RWPE2 (cell line): ENCODE data around the gene INTS1.
A peak's percentile ranks its signal among the peaks of the same experiment; 100 is the strongest.

Experiments
- ATAC-seq: fragments of 200-7000 bp; cut with Tn5 transposase; 3 replicates; pipeline ENCODE4 v1.9.1; 2021; ENCODE audit warnings: low read depth
- DNase-seq: peaks from one replicate; pipeline ENCODE4 v3.0.0-alpha.2; 2020; ENCODE audit warnings: low spot score
- H3K27ac ChIP-seq: fragments of 450-650 bp; 2 replicates; pipeline ENCODE4 v1.5.1; 2017; ENCODE audit warnings: mild to moderate bottlenecking; ENCODE audit not compliant: poor library complexity, severe bottlenecking
- H3K27me3 ChIP-seq: fragments of 250-450 bp; sonication (Bioruptor Pico); 2 replicates; pipeline ENCODE4 v1.5.1; 2021; ENCODE audit warnings: mild to moderate bottlenecking, moderate library complexity; ENCODE audit not compliant: insufficient read depth, poor library complexity, severe bottlenecking
- H3K36me3 ChIP-seq: fragments of 250-450 bp; sonication (Bioruptor Pico); 2 replicates; pipeline ENCODE4 v1.5.1; 2020; ENCODE audit warnings: low read depth, mild to moderate bottlenecking, moderate library complexity
- H3K4me1 ChIP-seq: fragments of 250-450 bp; sonication (Bioruptor Pico); 2 replicates; pipeline ENCODE4 v1.5.1; 2021; ENCODE audit warnings: mild to moderate bottlenecking, moderate library complexity; ENCODE audit not compliant: insufficient read depth, poor library complexity, severe bottlenecking
- H3K4me3 ChIP-seq: fragments of 250-450 bp; sonication (Bioruptor Pico); 2 replicates; pipeline ENCODE4 v1.5.1; 2021; ENCODE audit warnings: mild to moderate bottlenecking, moderate library complexity; ENCODE audit not compliant: severe bottlenecking
- H3K9me3 ChIP-seq: fragments of 250-450 bp; sonication (Bioruptor Pico); 2 replicates; pipeline ENCODE4 v1.5.1; 2021; ENCODE audit warnings: mild to moderate bottlenecking, moderate library complexity; ENCODE audit not compliant: severe bottlenecking
- CTCF ChIP-seq: fragments of 450-650 bp; IDR thresholded peaks from one replicate; pipeline ENCODE4 v1.5.1; 2017; ENCODE audit warnings: mild to moderate bottlenecking, moderate library complexity; ENCODE audit not compliant: poor library complexity, severe bottlenecking

The INTS1 gene

GRCh38 chr7:1531263-1531978 lies 27.2 kb upstream of the INTS1 start:
- Histone ChIP-seq H3K4me1 (peaks cover 18% of the 10 kb centered on the region), H3K27me3 (no peaks in the 10 kb centered on the region), H3K36me3 (0 out of 2 replicates have a peak, but pooled peaks cover 3% of the 10 kb centered on the region), H3K27ac (peak overlapping the region; percentile 92), H3K4me3 (peak overlapping the region; percentile 58), H3K9me3 (no peaks in the 10 kb centered on the region)
- no peak for ATAC-seq
- no peak for TF ChIP-seq CTCF
- DNase-seq, result no peak

GRCh38 chr7:1530946-1531262 lies 26.7 kb upstream of the INTS1 start:
- Histone ChIP-seq H3K27ac (peak overlapping the region; percentile 92), H3K36me3 (0 out of 2 replicates have a peak, but pooled peaks cover 3% of the 10 kb centered on the region), H3K9me3 (no peaks in the 10 kb centered on the region), H3K4me1 (peaks cover 18% of the 10 kb centered on the region), H3K27me3 (no peaks in the 10 kb centered on the region), H3K4me3 (peak overlapping the region; percentile 58)
- TF ChIP-seq CTCF, result no peak
- DNase-seq, result no peak
- no peak for ATAC-seq

GRCh38 chr7:1529383-1530116 lies 25.4 kb upstream of the INTS1 start:
- no peak overlapping the region for H3K27ac ChIP-seq
- DNase-seq (no peak), ATAC-seq (no peak)
- H3K36me3 ChIP-seq, result no peaks in the 10 kb centered on the region
- no peak for TF ChIP-seq CTCF
- no peaks in the 10 kb centered on the region for H3K27me3 ChIP-seq
- no peaks in the 10 kb centered on the region for H3K9me3 ChIP-seq
- no peak overlapping the region for H3K4me3 ChIP-seq
- peaks cover 18% of the 10 kb centered on the region for H3K4me1 ChIP-seq

- Histone ChIP-seq H3K9me3 (no peaks in the 10 kb centered on the region), H3K36me3 (no peaks in the 10 kb centered on the region), H3K4me1 (no peaks in the 10 kb centered on the region), H3K27ac (no peak overlapping the region), H3K27me3 (no peaks in the 10 kb centered on the region), H3K4me3 (no peak overlapping the region)
- no peak for TF ChIP-seq CTCF
- DNase-seq, result no peak
- no peak for ATAC-seq
These were observed 22.1 kb upstream of the INTS1 start for GRCh38 chr7:1526271-1526754.

GRCh38 chr7:1525409-1525808 lies 21.2 kb upstream of the INTS1 start:
- no peak for TF ChIP-seq CTCF

More at GRCh38 chr7:1525409-1525808, 21.2 kb upstream of the INTS1 start:
- Histone ChIP-seq H3K27me3 (no peaks in the 10 kb centered on the region), H3K36me3 (no peaks in the 10 kb centered on the region), H3K27ac (no peak overlapping the region), H3K9me3 (no peaks in the 10 kb centered on the region), H3K4me1 (no peaks in the 10 kb centered on the region), H3K4me3 (no peak overlapping the region)
- DNase-seq (no peak), ATAC-seq (no peak)
